GM21737 (cell line): ENCODE measurements around the gene HMGCS2.
"Not testable (repeated sequence)": the region's sequence is repeated elsewhere in the genome, so short reads cannot be mapped to it uniquely, and the experiment has no call there.

ENCODE experiments used
- ATAC-seq: cut with Tn5 transposase; IDR thresholded peaks from one replicate; pipeline ENCODE4 v1.9.1; 2021; ENCODE audit warnings: mild to moderate bottlenecking, moderate library complexity; ENCODE audit not compliant: unreplicated experiment

Gene HMGCS2

DNA sequence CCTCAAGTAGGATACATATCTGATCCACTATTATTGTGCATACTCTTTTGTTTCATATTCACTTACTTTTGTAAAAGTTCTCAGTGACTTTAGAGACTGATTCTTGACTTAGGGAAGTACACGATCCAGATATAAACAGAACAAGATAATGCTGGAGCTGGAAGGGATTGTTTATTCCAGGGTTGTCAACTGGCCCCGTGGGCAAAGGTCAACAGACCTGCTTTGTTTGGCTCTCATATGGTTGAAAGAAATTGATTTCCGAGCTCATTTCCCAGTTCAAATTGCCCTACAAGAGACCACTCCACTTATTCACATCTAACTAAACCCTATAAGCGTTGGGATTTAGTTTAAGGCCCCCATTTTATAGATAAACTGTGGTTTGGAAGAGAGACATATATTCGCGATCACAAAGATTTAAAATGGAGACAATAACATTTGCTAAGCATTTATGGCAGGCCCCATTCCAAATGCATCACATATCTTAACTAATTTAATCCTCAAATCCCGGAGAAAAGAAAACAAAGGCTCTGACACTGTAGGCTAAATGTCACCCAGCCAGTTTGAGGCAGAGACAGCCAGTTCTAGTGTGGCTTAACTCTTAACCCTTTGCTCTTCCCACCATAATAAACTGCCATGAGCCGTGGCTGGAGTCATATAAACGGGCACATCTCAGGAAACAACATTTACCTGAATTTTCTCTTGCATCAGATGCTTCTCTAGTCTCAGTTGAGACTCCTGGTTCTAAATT, 21.9 kb upstream of the HMGCS2 start:
- no peak for ATAC-seq

DNA sequence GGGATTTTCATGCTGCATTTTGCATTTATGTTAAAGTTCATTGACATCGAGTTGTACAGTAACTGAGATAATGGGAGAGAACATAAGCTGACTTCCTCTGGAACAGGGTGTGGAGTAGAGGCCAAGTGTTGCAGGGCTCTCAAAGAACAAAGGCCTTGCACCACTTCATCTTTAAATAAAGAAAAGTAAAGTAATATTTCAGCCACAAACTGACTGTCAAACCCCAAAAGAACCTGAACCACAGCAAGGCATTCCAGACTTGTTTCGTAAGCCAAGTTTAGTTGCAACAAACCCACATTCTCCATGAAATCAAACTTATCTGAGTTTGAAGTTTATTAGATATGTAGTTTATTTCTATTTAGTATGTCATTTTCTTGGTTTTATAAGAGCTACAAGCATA, 19.1 kb upstream of the HMGCS2 start:
- ATAC-seq = no peak

DNA sequence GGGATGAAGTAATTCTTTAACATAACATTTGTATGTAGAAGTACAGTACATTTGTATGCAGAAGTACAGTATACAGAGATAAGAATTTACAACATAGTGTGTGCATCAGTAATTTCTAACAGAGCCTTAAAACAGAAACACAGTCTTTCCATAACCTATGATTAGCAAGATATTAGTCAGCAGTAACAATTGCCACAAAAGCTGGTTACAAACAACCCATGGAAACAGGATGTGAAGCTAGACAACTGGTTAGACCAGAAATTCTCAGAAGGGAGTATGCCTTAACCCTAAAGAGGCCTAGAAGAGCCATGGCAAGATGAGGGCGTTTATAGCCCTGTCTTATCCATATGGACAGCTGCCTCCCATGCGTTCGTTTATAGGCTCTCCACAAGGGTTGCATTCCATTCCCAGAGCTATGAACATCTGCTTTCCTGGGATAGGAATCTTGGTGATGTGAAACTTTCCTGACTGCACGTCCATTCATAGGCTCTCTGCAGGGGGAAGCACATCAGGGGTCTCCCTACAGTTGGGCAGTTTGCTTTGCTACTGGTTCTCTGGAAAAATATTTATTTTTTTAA, 17.9 kb upstream of the HMGCS2 start:
- ATAC-seq = not testable (repeated sequence)

DNA sequence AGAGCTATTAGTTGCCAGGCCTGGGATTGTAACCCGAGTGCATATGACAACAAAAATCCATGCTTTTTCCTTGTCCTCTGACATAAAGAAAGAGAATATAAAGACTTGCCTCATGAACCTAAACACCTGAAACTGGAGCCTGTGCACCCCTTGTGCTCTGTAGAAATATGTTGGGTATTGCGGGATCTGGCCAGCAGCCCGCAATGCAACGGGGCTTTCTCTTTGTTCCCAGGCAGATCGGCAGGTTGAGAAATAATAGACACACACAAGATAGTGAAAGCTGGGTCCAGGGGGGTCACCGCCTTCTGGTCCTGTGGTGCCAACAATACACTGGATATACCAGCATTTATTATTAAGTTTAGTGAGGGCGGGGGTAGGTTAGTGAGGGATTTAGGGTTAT, 17.3 kb upstream of the HMGCS2 start:
- not testable (repeated sequence) for ATAC-seq

DNA sequence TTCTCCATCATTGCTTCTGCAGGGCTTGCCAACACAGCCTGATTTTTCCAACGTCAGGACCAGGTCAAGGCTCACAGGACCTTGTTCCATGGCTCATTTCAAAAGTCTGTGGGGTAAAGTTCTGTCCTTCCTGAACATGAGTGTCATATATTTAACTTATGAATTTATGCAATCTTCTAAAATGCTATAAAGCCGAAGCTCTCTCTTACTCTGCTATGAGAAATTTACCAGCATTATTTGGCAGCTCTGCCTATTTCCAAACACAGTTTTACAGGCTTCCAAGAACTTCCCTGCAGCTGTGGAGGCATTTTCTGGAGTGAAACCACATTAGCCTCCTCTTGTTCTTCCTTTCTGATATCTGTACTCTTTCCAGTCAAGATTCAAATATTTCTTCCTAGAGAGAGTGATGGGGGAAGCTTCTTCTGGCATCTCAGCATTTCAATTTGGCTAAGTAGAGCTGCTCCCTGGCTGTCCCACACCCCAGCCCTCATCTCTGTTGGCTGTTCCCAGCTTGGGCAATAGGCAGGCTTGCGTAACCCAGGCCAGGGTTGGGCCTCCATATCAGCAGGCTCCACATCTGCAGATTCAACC, 15.6 kb upstream of the HMGCS2 start:
- ATAC-seq = no peak

DNA sequence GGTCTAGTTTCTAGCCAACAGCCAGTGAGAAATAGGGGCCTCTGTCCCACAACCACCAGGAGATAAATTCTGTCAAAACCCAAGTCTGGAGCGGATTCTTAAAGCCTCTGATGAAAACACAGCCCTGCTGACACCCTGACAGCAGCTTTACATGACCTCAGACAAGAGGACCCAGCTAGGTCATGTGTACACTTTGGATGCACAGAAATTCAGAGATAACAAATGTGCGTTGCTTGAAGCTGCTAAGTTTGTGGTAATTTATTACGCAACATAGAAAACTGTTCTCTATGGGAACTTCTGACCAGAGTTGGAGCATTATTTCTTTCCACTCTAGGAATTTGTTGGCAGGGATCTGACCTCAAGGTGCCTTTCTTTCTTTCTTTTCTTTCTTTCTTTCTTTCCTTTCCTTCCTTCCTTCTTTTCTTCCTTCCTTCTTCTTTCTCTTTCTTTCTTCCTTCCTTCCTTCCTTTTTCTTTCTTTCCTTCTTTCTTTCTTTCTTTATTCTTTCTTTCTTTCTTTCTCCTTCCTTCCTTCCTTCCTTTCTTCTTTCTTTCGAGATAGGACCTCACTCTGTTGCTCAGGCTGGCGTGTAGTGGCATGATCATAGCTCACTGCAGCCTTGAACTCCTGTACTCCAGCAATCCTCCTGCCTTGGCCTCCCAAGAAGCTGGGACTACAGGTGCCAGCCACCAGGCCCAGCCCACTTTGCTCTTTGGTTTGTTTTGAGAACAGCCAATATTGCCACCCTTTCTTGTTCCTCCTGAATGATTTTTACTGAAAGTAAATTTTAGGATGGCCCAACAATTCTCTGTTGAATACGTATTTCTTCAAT, 14.9 kb upstream of the HMGCS2 start:
- no peak for ATAC-seq

DNA sequence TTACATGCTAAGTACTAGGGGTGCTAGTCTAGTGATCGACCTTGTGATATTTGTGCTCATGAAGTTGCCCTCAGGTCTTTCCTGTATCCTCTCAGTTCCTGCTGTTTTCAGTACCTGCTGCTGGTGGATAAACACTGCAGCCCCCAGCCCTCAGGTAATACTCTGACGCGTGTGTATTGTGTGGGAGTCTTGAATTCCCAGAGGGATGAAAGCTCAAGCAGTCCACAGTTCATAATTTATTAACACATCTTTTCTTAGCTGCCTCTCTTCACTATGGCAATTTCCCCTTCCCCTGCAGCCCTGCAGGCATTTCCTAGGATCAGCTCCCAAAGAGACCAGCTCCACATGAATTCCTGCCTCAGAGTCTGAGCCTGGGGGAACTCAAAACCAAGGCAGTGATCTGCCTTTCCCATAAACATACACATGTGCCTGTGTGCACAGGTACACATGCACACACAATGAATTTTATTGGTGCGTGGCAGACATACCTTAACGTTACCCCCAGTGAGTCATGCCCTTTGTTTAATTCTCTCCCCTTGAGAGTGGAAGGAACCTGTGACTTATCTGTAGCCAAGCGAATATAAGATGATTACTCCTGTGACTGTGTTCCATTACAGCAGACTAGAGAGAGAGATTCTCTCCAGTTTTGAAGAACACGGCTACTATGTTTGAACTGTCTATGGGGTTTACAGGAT, 14.1 kb upstream of the HMGCS2 start:
- no peak for ATAC-seq

DNA sequence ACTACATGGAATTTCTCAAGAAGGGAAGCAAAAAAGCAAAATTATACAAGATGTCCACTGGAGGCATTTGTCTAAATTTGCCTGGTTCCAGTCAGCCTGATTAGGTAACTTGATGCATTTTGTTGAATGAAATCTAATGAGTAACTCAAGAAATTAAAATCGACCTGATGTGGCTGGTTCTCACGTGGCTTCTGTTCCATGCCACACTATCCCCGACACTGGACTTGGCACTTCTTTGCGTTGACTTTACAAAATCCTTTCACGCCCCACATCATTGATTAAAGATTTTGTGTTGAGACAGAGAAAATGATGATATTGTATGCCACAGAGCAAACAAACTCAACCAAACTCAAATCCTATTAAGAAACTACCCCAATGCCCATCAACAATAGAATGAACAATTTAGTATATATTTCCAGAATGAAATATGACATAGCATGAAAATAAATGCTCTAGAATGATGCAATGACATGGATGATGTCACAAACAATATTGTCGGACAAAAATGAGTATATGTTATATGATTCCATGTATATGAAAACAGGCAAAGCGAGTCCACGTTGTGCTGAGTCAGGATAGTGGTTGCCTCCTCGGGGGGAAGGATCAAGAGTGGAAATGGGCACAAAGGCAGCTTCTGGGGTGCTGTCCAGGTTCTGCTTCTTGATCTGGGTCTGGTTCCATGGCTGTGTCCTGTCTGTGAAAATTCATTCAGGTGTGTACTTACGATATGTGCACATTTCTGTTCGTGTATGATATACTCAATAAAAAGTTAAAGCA, 12.9 kb upstream of the HMGCS2 start:
- ATAC-seq = no peak

DNA sequence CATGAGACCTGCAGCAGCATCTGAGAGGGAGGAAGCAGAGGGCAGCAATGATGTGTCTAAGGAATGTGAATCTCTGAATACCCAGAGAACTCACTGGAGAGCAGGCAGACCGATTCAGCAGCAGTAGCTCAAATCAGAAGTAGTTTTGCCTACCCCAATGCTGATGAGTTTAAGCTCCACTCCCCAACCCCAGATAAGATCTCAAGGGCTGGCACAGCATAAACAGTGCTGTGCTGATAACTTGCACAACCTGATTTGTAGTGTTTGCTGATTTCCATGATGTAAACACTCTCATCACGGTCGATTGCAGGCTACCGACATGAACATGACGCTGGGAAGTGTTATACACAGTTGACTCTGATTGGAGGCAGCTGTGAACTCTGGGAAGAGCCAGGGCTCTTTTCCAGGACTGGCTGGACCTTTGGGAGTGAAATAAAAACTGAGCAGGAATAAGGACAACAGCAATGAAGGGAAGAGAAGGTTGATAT, 11.2 kb upstream of the HMGCS2 start:
- ATAC-seq = no peak

DNA sequence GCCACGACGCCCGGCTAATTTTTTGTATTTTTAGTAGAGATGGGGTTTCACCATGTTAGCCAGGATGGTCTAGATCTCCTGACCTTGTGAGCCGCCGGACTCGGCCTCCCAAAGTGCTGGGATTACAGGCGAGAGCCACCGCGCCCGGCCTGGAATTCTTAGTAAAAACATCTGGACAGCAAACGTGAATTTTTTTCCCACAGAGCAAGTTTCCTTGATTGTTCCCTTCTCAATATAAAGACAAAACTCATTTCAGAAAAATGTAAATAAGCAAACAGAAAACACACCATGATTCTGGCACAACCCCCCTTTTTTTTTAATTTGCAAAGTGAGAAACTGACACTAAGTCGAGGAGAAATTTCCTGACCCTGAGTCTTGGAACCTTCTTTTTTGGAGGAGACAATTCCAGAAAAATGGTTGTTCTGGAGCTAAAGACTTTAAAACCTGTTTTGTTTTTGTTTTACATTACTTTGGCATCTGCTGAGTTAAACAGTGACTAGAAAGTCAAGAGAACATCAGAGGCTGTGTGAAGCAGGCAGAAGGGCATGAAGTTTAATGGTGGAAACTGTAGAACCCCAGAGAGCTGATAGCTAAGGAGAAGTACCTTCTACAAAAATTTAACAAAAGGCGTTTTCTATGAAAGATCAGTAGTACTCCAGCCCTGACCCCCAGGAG, 10.3 kb upstream of the HMGCS2 start:
- ATAC-seq = no peak

DNA sequence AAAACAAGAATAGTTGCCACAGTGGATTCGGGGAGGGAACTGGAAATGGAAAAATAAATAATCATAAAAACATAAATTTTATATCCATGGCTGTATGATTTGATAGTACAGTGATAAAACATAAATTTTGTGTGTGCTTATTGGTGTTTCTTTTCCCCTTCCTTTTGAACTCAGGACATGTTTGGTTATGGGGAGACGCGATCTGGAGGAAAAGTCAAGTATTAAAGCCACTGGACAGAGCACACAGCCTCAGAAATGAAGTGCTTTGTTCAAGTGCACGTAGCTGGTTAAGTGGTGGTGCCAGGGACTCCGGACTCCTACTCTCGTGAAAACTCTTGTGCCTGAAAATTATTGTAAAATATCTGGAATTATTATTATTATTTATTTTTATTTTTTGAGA, 9.7 kb upstream of the HMGCS2 start:
- ATAC-seq = no peak

DNA sequence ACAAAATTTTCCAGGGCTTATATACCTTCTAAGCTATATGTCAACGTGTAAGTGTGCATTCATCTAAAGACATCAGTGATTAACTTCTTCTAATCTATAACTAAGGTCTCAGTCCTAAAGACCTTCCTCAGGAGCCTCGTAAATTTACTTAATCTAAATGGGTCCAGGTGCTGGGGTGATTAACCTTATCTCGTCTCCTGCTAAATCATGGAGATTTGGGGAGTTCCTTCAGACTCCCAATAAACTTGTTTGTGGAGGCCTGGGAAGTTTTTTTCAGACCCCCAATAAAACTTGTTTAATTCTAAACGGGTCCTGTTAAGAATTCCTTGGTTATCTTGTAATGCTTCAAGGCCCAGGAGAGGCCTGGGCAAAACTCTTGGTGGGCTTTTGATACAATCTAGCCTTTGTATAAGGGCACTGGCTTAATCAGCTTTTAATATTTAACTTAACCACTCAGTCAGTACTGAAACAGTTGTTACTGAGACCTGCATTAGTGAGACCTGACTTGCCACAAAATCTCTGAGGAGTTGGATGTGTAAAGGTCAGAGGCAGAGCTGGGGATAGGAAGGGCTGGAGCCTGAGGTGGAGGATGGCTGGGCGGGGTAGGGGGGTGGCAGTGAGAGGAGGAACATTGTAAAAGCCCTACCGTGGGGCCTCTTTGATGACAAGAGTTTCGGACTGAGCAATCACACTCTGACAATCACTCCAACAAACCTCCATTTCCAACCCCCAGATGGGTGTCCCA, 6.2 kb upstream of the HMGCS2 start:
- ATAC-seq = no peak

DNA sequence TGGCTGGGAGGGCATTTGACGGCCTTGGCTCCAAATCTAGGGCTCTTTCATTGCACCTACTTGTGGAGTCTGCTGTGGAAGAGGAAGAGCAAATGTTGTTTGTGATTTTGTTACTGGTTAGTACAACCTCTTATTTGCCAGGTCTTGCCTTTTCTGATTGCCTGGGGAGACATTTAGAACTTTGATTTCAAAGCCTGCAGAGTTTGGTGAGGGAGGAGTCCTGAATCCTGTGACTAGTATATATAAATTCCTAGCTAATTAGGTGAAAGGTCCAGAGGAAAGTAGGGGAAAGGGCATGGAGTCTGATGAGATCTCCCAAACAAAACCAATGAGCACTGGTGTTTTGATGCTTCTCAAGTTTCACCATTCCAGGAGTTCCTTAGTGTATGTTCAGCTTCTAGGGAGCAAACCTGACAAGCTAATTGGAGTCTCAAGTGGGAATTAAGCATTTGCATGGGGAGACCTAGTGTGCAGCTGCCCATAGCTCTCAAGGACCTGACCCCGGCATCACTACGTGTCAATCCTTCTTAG, 5.1 kb upstream of the HMGCS2 start:
- ATAC-seq = no peak

DNA sequence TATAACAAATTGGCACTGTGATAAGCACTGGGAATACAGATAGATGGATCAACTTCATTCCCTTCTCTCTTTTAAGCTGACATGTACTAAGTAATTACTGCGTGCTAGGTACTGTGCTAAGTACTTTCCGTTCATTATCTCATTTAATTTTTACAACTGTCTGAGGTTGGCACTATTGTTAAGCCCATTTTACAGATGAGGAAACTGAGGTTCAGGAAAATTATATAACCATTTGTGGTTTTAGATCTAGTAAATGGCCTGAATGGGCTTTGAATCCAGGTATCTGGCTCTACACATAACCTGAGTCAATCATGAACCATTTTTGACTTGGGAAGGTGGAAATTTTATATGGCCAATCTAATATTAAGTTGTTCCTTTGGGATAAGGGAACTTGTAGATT, 3.6 kb upstream of the HMGCS2 start:
- no peak for ATAC-seq

DNA sequence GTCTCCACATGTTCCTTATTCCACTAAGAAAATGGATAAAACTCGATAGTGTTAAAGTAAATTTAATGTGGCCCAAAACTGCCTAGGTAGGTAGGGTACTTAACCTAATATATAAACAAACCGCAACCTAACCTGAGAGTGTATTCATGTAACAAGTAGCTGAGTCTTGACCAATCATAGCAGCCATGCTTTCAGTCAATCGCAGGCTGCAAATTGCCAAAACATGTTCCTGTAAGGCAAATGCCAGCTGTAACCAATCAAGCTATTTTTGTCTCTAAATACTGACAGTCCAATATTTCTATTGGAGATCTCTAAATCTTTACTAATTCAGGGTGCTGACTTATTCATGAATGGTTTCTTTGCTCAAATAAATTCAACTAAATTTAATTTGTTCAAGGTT, 3.1 kb upstream of the HMGCS2 start:
- no peak for ATAC-seq

DNA sequence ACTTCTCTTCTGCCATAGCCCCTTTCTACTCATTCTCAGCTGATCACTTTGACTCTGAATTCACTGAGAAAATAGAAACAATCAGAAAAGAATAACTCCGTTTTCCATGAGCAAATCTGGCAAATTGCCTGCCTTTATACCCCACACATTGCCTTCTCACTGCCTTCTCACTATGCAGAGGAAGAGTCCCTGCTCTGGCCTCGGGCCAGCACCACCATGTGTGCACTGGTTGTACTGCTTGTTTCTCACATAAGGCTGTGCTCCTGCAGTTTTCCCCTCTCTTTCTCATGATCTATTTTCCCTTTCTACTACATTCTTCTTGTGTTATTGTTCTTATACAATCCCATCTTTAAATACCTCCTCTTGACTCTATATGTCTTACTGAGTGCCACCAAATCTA, 2.3 kb upstream of the HMGCS2 start:
- no peak for ATAC-seq

DNA sequence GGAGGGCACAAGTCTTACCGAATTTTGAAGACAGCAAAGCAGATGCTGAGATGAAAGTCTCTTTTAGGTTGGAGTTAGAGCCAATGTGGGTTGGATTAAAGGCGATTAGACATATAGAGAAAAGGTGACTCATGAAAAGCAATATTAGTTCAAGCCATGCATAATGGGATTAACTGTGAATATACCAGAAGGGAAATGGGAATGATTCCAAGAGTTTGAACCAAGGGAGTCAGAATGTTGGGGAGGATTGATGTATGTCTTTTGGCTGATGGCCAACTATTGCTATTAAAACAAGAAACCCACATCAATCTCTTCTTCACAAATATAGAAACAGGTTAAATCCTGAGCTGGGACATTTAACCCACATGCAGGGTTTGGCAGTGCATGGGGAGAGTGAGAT, 1.2 kb downstream of the HMGCS2 start:
- no peak for ATAC-seq

DNA sequence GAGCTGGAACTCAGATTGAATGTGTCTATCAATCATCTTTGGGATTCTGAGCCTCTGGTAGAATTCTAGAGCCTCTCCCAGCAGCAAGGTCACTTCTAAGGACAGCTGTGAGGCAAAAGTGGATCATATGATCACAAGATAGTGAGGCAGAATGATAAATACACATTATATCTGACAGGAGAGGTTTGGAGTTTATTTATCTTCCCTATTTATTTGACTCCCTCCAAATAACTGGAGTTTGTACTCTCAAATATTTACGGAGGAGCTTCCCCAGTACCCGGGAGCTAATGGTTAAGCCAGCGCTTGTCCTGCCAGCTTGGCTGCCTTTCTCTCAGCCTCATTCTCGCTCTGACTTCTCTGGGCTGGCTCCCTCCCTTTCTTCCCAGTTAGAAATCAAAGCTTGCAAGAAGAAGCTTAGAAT, 2.3 kb downstream of the HMGCS2 start:
- ATAC-seq = no peak

DNA sequence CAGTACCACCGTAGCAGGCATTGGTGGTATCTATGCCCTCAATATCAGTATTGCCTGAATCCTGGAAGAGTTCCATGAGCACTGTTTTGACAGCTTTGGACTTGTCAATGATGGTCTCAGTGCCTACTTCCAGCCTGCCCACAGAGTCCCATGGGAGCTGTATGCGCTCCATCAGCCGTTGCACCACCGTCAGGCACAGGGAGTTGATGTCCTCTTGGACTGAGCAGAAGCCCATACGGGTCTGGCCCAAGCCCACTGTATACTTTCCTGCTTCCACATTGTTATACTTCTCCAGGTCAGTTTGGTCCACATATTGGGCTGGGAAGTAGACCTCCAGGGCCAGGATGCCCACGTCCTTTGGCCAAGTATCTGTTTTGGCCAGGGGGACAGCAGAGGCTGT, 4.5 kb downstream of the HMGCS2 start:
- ATAC-seq = no peak
